ENCODE data around the gene INPP5B.
A peak's percentile ranks its signal among the peaks of the same experiment; 100 is the strongest.

Gene INPP5B

DNA sequence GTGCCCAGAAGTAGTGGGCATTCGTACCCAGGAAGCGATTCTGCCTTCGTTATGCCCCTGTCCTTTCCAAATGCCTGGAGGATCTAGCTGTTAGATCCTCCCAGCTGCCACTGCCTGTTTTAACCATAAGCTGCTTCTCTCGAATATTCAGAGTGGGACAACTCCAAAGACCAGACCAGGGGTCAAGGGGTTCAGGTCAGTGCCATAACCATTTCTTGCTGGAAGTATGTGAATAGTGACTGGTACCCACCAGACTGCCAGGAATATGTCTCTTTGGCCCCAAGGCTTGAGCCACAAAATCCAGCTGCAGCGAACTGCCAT is 86.5 kb downstream of the INPP5B start:
- TF ChIP-seq, protein P1, sequence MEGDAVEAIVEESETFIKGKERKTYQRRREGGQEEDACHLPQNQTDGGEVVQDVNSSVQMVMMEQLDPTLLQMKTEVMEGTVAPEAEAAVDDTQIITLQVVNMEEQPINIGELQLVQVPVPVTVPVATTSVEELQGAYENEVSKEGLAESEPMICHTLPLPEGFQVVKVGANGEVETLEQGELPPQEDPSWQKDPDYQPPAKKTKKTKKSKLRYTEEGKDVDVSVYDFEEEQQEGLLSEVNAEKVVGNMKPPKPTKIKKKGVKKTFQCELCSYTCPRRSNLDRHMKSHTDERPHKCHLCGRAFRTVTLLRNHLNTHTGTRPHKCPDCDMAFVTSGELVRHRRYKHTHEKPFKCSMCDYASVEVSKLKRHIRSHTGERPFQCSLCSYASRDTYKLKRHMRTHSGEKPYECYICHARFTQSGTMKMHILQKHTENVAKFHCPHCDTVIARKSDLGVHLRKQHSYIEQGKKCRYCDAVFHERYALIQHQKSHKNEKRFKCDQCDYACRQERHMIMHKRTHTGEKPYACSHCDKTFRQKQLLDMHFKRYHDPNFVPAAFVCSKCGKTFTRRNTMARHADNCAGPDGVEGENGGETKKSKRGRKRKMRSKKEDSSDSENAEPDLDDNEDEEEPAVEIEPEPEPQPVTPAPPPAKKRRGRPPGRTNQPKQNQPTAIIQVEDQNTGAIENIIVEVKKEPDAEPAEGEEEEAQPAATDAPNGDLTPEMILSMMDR (IDR thresholded peaks at IDR 0.05; ENCODE audit: borderline replicate concordance, insufficient read depth, low read depth, low read length) = no peak

DNA sequence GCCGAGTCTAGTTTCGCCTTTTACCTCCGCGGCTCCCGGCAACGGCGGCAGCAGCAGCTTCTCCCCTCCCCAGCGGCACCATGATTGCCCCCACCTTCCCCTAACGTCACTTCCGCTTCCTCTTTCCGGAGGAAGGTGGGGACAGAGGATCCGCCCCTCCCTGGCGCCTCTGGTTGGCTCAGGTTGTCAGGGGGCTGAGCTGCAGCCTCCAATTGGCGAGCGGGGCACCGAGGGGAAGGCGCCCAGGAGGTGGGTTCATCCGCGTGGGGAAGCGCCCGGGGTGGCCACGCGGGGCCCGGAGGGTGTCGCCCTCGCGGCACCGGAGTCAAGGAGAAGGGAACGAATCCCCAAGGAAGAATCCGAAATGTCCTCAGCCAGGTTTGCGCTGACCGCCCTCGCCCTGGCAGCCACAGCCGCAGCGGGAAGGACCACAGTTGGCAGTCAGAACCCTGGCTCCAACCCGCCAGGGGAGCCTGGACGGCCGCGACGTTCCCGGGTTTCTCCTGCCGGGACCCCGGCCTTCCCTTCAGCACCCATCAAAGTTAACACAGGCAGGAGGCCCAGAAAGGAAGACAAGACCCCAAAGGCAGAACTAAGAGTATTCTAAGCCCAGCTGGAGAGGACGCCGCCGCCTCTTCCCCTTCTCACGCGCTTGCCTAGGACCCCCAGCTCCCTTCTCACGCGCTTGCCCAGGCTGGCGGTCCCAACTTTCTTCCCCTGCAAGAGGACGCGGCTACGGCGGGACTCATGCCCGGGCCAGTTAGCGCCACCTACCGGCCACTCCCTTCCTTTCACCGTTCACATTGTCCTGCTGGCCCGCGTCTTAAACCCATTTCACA is 87.1 kb downstream of the INPP5B start, which contains the start of gene MTF1:
Gene MTF1, minus strand, starts transcription at position 86 of the 839 bp plus-strand sequence. CDS start 1,934 bp downstream, outside the sequence.
- TF ChIP-seq, protein P1 (IDR thresholded peaks at IDR 0.05; ENCODE audit: borderline replicate concordance, insufficient read depth, low read depth, low read length) = peak; percentile 89
- H3K4me3 ChIP-seq (ENCODE audit: low read depth, low read length) = peak within 1 kb of the TSS; percentile 76

More for the DNA sequence above, 86.5 kb downstream of the INPP5B start:
- peak overlapping the region; percentile 76 for H3K4me3 ChIP-seq (ENCODE audit: low read depth, low read length)

DNA sequence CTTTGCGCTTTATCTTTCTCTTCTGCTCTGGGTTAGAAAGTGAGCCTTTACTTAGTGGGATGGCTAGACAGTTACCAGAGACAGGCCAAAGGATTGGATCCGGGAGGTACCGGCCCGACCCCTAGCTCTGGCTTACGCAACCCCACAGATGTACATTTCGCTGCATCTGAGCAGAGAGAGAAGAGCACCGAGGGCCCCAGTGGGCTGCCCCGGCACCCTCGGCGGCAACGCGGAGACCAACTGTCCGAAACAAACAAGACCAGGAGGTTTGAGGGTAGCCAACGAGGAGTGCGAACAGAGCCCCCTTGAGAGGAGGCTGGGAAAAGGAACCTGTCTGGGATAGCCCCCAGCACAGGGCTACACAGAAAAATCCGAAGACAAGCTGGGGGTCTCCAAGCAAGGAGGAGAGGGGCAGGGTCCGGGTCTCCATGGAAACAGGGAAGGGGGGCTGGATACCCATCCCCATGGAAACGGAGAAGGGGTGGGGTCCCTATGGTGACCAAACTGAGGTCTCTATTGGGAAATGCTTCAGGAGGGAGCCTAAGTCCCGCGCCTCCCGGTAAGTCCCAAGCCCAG is 87.8 kb downstream of the INPP5B start:
- TF ChIP-seq, protein P1 (IDR thresholded peaks at IDR 0.05; ENCODE audit: borderline replicate concordance, insufficient read depth, low read depth, low read length) = no peak
- peak overlapping the region; percentile 76 for H3K4me3 ChIP-seq (ENCODE audit: low read depth, low read length)

DNA sequence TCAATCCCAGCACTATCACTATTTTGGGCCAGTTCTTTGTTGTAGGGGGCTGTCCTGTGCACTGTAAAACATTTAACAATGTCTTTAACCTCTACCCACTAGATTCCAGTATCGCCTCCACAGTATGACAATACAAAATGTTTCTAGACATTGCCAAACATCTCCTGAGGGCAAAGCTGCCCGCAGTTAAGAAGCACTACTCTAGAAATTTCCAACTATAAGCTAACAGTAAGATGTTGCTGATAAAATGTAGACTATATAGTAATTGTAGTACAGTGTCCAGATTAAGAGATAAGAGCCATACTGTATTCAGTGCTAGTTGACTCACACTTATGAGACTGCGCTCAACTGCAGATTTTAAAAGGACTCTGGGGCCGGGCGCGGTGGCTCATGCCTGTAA is 92.4 kb downstream of the INPP5B start:
- no peak overlapping the region for H3K4me3 ChIP-seq (ENCODE audit: low read depth, low read length)
- TF ChIP-seq, protein P1 (IDR thresholded peaks at IDR 0.05; ENCODE audit: borderline replicate concordance, insufficient read depth, low read depth, low read length) = no peak

DNA sequence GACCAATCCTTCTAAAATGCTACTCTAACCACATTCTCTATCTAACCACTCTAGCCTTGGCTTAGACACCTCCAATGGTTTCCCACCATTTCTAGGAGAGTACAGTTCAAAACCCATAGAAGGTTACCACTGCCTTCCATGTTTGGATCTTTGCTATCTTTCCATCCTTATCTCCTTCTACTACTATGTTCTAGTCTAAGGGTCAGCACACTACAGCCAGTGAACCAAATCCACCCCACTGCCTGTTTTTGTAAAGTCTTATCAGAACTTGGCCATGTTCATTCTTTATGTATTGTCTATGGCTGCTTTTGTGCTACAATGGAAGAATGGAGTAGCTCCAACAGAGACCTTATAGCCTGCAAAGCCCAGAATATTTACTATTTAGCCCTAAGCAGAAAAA is 93.7 kb downstream of the INPP5B start:
- TF ChIP-seq, protein P1 (IDR thresholded peaks at IDR 0.05; ENCODE audit: borderline replicate concordance, insufficient read depth, low read depth, low read length) = no peak
- no peak overlapping the region for H3K4me3 ChIP-seq (ENCODE audit: low read depth, low read length)

DNA sequence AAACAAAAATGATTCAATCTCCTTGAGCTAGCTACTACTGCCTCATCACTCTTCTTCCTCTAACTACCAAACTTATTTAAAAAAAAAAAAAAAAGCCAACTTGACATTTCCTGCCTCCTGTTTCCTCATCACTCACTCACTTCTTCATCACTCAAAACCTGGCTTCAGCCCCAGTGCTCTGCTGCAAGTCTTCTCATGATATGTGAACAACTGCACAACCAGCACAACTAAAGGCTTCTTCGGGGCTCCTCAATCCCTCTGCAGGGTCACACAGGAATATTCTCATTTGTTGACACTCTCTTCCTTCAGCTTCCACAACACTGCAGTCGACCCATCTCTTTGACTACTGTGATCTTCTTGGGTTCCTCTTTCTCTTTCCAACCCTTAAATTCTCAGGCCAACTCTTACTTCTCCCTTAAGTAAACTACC is 95.1 kb downstream of the INPP5B start:
- no peak overlapping the region for H3K4me3 ChIP-seq (ENCODE audit: low read depth, low read length)

More for the DNA sequence above, 95.1 kb downstream of the INPP5B start:
- TF ChIP-seq, protein P1 (IDR thresholded peaks at IDR 0.05; ENCODE audit: borderline replicate concordance, insufficient read depth, low read depth, low read length) = no peak
